ENCODE measurements around the gene PCNX2.

The PCNX2 gene

DNA sequence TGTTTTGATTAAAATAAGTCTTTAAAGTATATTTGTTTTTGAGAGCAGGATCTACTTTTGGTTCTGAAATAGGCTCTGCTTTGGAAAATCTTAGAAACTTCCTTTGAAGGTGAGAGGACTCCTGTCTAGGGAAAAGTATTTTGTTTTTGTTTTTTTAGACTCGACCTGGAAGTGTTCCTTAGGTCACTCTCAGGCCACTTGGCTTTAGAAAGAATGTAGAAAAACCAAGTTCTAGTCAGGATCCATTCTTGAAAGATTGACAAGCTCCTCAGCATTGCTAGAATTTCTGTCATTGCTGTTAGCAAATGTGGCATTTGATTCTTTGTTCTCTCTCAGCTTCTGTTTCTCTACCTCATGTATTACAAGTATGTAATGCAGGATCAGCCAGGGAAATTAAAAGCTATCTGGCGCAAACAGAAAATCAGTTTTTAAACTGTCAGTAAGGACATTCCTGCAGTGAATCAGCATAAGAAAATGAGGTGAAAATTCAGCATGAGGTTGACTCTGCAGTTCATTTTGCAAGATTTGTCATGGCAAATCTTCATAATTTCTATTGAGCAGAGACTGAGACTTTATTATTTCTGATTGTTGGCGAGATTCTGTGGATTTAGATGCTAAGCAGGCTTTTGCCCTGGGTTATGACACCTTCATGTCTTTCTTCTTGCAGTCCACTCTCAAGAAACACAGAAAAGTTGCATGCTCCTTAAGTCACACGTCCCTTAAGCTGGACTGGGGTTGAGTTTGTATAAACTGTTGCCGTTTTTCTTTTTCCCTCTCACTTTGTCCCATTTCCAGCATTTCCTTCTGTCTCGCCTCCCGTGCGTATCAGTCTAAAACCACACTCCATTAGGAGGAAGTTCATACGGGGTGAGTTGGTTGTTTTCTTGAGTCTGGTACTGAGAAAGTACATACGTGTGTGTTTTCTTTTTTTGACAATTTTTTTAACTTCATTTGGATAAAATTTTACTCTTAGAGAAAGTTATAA, 332.5 kb downstream of the PCNX2 start:
- H3K27me3 ChIP-seq (ENCODE audit: control insufficient read depth in 5 of 5, insufficient read depth in 4 of 5, low read length in 5 of 5) = no peaks in the 10 kb centered on the region
- peaks cover 0 to 6% (median 5%) of the 10 kb centered on the region in 5 donors for H3K9me3 ChIP-seq (ENCODE audit: control insufficient read depth in 5 of 5, low read length in 5 of 5)
- H3K4me3 ChIP-seq (ENCODE audit: low read depth in 1 of 5, low read length in 5 of 5) = peak overlapping the region; percentile 42 to 63 (median 56)
- H3K27ac ChIP-seq (ENCODE audit: low read depth, low read length) = peak overlapping the region; percentile 85
- peak overlapping the region; percentile 0 to 70 (median 26) for H3K9ac ChIP-seq (ENCODE audit: low read length in 5 of 5)
- H3K36me3 ChIP-seq (ENCODE audit: control insufficient read depth in 5 of 5, insufficient read depth in 5 of 5, low read length in 5 of 5) = peaks cover 3 to 15% (median 10%) of the 10 kb centered on the region in 5 donors
- peaks cover 2 to 33% (median 31%) of the 10 kb centered on the region in 5 donors for H3K4me1 ChIP-seq (ENCODE audit: control insufficient read depth in 5 of 5, insufficient read depth in 5 of 5, low read length in 5 of 5)

DNA sequence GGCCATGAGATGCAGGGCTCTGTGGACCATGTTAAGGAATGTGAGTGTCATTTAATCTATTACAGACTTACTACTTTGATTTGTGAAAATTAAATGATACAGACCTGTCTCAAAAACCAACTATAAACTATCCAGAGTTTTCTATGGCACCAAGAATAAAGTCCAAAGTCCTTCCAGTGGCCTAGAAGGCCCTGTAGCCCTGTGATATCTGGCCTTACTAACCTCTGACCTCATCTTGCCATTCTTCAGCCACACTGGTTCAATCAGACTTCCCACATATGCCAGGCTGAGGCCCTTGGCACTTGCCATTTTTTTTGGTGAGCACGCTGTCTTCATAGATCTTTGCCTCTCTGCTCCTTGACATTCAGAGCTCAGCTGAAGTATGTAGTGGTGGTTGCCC, 337.5 kb downstream of the PCNX2 start:
- Histone ChIP-seq H3K27me3 (ENCODE audit: control insufficient read depth in 5 of 5, insufficient read depth in 4 of 5, low read length in 5 of 5) (no peaks in the 10 kb centered on the region), H3K9me3 (ENCODE audit: control insufficient read depth in 5 of 5, low read length in 5 of 5) (peaks cover 0 to 9% (median 6%) of the 10 kb centered on the region in 5 donors), H3K4me3 (ENCODE audit: low read depth in 1 of 5, low read length in 5 of 5) (no peak overlapping the region), H3K4me1 (ENCODE audit: control insufficient read depth in 5 of 5, insufficient read depth in 5 of 5, low read length in 5 of 5) (peaks cover 0 to 16% (median 9%) of the 10 kb centered on the region in 5 donors), H3K27ac (ENCODE audit: low read depth, low read length) (no peak overlapping the region), H3K36me3 (ENCODE audit: control insufficient read depth in 5 of 5, insufficient read depth in 5 of 5, low read length in 5 of 5) (peaks cover 5 to 23% (median 15%) of the 10 kb centered on the region in 5 donors), H3K9ac (ENCODE audit: low read length in 5 of 5) (no peak overlapping the region)

DNA sequence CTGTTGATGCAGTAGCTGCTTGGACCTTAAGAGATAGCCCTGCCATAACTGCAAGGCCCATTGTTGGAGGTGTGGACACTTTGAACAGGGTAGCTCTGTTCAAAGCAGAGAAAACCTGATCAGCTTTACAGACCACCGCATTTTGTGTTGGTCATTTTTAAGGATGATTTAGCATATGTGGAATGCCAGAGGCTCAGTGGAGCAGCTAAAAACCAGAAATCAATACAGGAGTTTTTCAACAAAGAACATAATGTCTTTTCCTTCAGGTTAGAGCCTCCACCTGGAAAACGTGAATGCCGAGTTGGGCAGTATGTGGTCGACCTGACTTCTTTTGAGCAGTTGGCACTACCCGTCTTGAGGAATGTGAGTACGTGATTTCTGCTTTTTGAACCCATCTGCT, 339.4 kb downstream of the PCNX2 start:
- H3K9me3 ChIP-seq (ENCODE audit: control insufficient read depth in 5 of 5, low read length in 5 of 5) = peaks cover 0 to 9% (median 6%) of the 10 kb centered on the region in 5 donors
- no peak overlapping the region for H3K4me3 ChIP-seq (ENCODE audit: low read depth in 1 of 5, low read length in 5 of 5)
- peaks cover 0 to 25% (median 16%) of the 10 kb centered on the region in 5 donors for H3K4me1 ChIP-seq (ENCODE audit: control insufficient read depth in 5 of 5, insufficient read depth in 5 of 5, low read length in 5 of 5)
- no peak overlapping the region for H3K27ac ChIP-seq (ENCODE audit: low read depth, low read length)
- H3K9ac ChIP-seq (ENCODE audit: low read length in 5 of 5) = no peak overlapping the region
- no peaks in the 10 kb centered on the region for H3K27me3 ChIP-seq (ENCODE audit: control insufficient read depth in 5 of 5, insufficient read depth in 4 of 5, low read length in 5 of 5)
- peaks cover 5 to 23% (median 15%) of the 10 kb centered on the region in 5 donors for H3K36me3 ChIP-seq (ENCODE audit: control insufficient read depth in 5 of 5, insufficient read depth in 5 of 5, low read length in 5 of 5)

DNA sequence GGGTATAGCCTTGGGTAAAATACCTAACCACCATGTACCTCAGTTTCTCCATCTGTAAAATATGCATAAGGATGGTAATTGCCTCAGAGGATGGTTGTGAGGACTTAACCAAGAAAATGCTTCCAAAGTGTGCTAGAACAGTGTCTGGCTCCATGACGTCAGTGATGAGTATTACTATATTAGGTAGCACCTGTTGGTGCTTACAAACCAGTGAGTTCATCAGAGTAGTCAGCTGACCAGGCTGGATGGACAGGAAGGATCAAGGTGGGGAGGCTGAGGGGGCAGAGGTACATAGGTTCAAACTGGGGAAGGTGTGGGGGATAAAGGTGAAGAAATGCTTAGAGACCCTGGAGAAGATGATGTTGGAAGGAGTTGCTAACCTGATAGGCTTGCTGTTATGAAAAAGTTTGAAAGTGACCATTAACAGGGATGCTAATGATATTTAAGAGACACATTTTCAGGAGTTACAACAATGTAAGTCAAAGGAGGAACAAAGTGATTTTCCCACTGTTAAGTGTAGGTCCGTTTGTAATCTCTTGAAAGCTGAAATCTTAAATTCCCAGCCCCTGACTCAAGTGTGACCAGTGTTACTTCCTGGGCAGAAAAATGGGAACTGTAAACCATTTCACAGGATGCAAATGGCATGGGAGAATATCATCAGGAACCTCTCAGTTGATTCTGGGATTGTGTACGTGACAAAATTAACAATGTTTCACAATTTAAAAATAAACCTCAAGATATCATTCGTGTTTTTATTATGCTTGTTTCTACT, 340.7 kb downstream of the PCNX2 start:
- Histone ChIP-seq H3K27me3 (ENCODE audit: control insufficient read depth in 5 of 5, insufficient read depth in 4 of 5, low read length in 5 of 5) (no peaks in the 10 kb centered on the region), H3K9me3 (ENCODE audit: control insufficient read depth in 5 of 5, low read length in 5 of 5) (peaks cover 0 to 9% (median 6%) of the 10 kb centered on the region in 5 donors), H3K4me3 (ENCODE audit: low read depth in 1 of 5, low read length in 5 of 5) (no peak overlapping the region), H3K4me1 (ENCODE audit: control insufficient read depth in 5 of 5, insufficient read depth in 5 of 5, low read length in 5 of 5) (peaks cover 0 to 32% (median 23%) of the 10 kb centered on the region in 5 donors), H3K36me3 (ENCODE audit: control insufficient read depth in 5 of 5, insufficient read depth in 5 of 5, low read length in 5 of 5) (peaks cover 5 to 23% (median 15%) of the 10 kb centered on the region in 5 donors), H3K27ac (ENCODE audit: low read depth, low read length) (no peak overlapping the region), H3K9ac (ENCODE audit: low read length in 5 of 5) (no peak overlapping the region)

DNA sequence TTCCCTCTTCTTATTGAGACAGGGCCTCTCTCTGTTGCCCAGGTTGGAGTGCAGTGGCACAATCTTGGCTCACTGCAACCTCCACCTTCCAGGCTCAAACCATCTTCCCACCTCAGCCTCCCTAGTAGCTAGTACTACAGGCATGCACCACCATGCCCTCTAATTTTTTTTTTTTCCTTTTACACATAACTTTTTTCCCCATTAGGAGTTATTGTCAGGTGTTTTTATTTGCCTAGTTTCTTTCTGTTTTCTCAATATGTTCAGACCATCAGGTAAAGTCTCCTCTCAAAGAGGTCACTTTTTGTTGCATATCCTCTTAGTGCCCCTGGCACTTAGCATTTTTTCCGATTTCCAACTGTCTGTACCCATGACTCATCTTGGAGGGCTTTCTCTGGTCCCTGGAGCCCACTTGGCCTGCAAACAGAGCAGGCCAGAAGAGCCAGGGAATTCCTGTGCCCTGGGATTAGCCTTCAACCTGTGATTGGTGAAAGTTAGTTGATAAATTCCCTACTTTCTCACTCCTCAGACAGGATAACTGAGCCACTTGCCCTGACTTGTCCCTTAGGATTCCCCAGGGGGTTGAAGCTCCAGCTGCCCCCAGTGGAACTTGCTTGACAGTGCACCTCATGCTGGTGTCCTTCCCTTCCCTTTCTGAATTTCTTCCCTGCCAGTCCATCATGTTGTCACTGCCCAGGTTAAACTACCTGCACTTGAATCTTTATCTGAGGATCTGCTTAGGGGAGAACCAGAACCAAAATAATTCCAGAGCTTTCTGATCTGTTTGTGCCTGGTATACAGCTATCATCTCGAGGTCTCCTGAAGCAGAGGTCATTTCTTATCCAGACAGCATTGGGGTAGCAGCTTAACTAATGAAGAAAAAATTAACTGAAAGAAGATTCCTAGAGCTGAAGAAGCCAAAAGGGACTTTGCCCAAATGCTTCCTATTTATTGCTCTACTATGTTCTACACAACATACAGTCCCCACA, 342.7 kb downstream of the PCNX2 start:
- Histone ChIP-seq H3K9ac (ENCODE audit: low read length in 5 of 5) (no peak overlapping the region), H3K27me3 (ENCODE audit: control insufficient read depth in 5 of 5, insufficient read depth in 4 of 5, low read length in 5 of 5) (no peaks in the 10 kb centered on the region), H3K9me3 (ENCODE audit: control insufficient read depth in 5 of 5, low read length in 5 of 5) (peaks cover 0 to 1% (median 0%) of the 10 kb centered on the region in 5 donors), H3K27ac (ENCODE audit: low read depth, low read length) (no peak overlapping the region), H3K36me3 (ENCODE audit: control insufficient read depth in 5 of 5, insufficient read depth in 5 of 5, low read length in 5 of 5) (peaks cover 0 to 10% (median 7%) of the 10 kb centered on the region in 5 donors), H3K4me3 (ENCODE audit: low read depth in 1 of 5, low read length in 5 of 5) (no peak overlapping the region), H3K4me1 (ENCODE audit: control insufficient read depth in 5 of 5, insufficient read depth in 5 of 5, low read length in 5 of 5) (peaks cover 0 to 31% (median 26%) of the 10 kb centered on the region in 5 donors)

DNA sequence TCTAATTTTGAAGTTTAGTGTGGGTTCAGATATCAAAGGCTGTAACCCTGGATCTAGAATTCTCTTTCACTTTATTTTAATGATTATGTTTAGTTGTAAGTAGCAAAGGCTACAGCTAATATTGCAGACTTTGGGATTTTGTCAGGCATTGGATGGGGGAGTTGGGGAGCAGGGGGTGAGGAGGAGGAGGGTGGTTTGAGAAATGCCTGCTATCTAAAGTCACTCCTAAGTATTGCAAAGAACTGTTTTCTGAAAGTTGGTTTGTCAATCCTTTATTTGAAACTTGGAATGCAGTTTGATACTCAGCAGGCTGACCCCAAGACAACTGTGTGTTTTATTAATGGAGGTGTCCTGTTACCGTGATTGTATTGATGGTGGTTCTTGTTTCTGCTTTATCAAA, 343.9 kb downstream of the PCNX2 start:
- Histone ChIP-seq H3K4me1 (ENCODE audit: control insufficient read depth in 5 of 5, insufficient read depth in 5 of 5, low read length in 5 of 5) (peaks cover 0 to 31% (median 26%) of the 10 kb centered on the region in 5 donors), H3K27me3 (ENCODE audit: control insufficient read depth in 5 of 5, insufficient read depth in 4 of 5, low read length in 5 of 5) (no peaks in the 10 kb centered on the region), H3K36me3 (ENCODE audit: control insufficient read depth in 5 of 5, insufficient read depth in 5 of 5, low read length in 5 of 5) (peaks cover 0 to 6% (median 5%) of the 10 kb centered on the region in 5 donors), H3K4me3 (ENCODE audit: low read depth in 1 of 5, low read length in 5 of 5) (peak overlapping the region in 4 of 5 donors; percentile 80 to 94 (median 83)), H3K27ac (ENCODE audit: low read depth, low read length) (no peak overlapping the region), H3K9me3 (ENCODE audit: control insufficient read depth in 5 of 5, low read length in 5 of 5) (no peaks in the 10 kb centered on the region), H3K9ac (ENCODE audit: low read length in 5 of 5) (peak overlapping the region in 1 of 5 donors; percentile 18)

DNA sequence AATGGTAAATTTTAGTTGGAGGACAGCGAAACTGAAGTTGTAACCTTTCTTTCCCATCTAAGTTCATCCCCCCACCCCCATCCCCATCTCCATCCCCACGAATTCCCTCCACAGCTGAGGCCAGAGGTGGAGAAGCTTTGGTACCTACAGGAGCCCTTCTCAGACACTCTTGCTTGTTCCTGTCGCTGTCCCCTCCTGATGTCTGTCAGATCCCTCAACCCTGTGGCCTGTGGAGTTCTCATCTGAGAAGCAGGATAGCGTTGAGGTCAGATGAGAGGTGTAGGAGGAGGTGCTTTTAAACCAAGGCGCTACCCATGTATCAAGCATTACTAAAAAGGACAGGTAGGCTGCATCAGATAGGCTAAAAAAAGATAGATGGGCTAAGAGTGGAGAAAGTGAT, 344.3 kb downstream of the PCNX2 start:
- peaks cover 0 to 31% (median 26%) of the 10 kb centered on the region in 5 donors for H3K4me1 ChIP-seq (ENCODE audit: control insufficient read depth in 5 of 5, insufficient read depth in 5 of 5, low read length in 5 of 5)

DNA sequence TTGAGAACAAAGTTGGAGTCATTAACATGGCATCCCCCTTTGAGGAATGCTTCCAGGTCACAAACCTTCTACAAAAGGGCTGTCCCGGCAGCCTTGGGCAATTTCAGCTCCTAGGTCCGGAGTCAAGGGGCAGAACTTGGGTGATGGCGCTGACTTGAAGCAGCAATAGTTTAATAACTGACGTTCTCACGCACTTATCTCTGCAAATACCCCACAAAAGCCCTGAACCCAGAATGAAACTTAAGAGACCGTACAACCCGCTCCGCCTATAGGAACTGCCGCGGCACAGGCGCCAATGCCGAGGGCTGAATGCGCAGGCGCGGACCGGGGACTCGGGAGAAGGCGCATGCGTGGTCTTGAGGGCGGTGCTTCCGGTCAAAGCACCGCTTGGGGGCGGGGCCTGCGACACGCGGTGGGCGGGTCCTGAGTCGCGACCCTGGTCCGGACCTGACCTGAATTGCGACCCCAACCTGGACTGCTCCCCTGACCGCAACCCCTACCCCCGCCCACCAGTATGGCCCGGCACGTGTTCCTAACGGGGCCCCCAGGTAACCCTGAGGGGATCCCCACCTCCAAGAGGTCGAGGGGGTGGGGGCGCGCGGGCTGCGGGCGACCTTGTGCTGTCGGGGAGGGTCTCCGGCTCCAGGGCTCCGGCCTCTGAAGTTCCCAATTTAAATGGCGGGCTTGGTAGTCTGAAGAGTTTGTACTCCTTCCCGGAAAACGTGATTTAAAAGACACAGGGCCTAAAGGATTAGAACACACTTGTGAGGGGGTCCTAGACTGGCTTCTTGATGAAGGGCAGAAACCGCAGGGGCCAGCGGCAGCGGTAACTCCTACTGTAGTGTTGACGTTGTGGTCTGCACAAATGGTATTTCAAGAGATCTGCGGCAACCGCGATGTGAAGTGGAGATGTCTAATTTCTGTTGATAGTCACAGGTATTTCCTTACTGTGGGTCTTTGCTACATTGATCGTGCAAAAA, 345.0 kb downstream of the PCNX2 start, which contains the start of gene NTPCR:
Gene NTPCR, plus strand, starts transcription at position 415 of the 980 bp plus-strand sequence. Its CDS starts 100 bp downstream, at position 515.
- peak within 1 kb of the TSS in 4 of 5 donors; percentile 71 to 79 (median 74) for H3K9ac ChIP-seq (ENCODE audit: low read length in 5 of 5)
- peak within 1 kb of the TSS; percentile 86 for H3K27ac ChIP-seq (ENCODE audit: low read depth, low read length)
- H3K36me3 ChIP-seq (ENCODE audit: control insufficient read depth in 5 of 5, insufficient read depth in 5 of 5, low read length in 5 of 5) = no peaks in the 10 kb centered on the region
- H3K9me3 ChIP-seq (ENCODE audit: control insufficient read depth in 5 of 5, low read length in 5 of 5) = no peaks in the 10 kb centered on the region
- H3K4me3 ChIP-seq (ENCODE audit: low read depth in 1 of 5, low read length in 5 of 5) = peak within 1 kb of the TSS; percentile 80 to 94 (median 84)
- no peaks in the 10 kb centered on the region for H3K27me3 ChIP-seq (ENCODE audit: control insufficient read depth in 5 of 5, insufficient read depth in 4 of 5, low read length in 5 of 5)
- peaks cover 0 to 31% (median 26%) of the 10 kb centered on the region in 5 donors for H3K4me1 ChIP-seq (ENCODE audit: control insufficient read depth in 5 of 5, insufficient read depth in 5 of 5, low read length in 5 of 5)

More for the DNA sequence above, 344.3 kb downstream of the PCNX2 start:
- peaks cover 0 to 3% (median 2%) of the 10 kb centered on the region in 5 donors for H3K36me3 ChIP-seq (ENCODE audit: control insufficient read depth in 5 of 5, insufficient read depth in 5 of 5, low read length in 5 of 5)
- no peaks in the 10 kb centered on the region for H3K27me3 ChIP-seq (ENCODE audit: control insufficient read depth in 5 of 5, insufficient read depth in 4 of 5, low read length in 5 of 5)
- no peaks in the 10 kb centered on the region for H3K9me3 ChIP-seq (ENCODE audit: control insufficient read depth in 5 of 5, low read length in 5 of 5)
- H3K9ac ChIP-seq (ENCODE audit: low read length in 5 of 5) = peak overlapping the region in 4 of 5 donors; percentile 71 to 75 (median 74)
- H3K4me3 ChIP-seq (ENCODE audit: low read depth in 1 of 5, low read length in 5 of 5) = peak overlapping the region; percentile 80 to 94 (median 84)
- peak overlapping the region; percentile 86 for H3K27ac ChIP-seq (ENCODE audit: low read depth, low read length)

Measured in subcutaneous abdominal adipose tissue (tissue), 5 donors.